HG02588 (cell line): ENCODE data around the gene BLOC1S6.
A peak's percentile ranks its signal among the peaks of the same experiment; 100 is the strongest.
"Not testable (repeated sequence)": the region's sequence is repeated elsewhere in the genome, so short reads cannot be mapped to it uniquely, and the experiment has no call there.

Experiments
- ATAC-seq: cut with Tn5 transposase; IDR thresholded peaks from one replicate; pipeline ENCODE4 v1.9.1; 2021; ENCODE audit warnings: mild to moderate bottlenecking, moderate library complexity; ENCODE audit not compliant: unreplicated experiment

The BLOC1S6 gene

GRCh38 chr15:45637552-45638033 is 50.4 kb downstream of the BLOC1S6 start:
- ATAC-seq: peak; percentile 46

DNA sequence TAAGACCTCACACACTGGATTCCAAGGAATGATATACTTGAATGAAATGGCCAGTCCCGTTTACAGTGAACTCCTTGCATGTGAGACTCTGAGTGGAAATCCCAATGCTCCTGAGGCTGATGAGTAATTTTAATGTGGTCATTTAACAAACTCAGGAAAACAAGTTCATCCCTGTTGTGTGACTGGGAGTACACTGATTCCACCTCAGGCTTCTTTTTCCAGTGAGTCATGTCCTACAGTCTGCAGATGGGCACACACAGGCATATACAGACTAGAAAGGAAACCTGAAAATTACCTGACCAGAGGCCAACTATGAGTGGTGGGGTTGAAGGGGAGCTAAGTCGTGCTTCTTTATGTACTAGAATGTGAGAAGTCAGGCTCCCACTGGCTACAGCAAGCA is 53.4 kb downstream of the BLOC1S6 start:
- ATAC-seq: no peak

DNA sequence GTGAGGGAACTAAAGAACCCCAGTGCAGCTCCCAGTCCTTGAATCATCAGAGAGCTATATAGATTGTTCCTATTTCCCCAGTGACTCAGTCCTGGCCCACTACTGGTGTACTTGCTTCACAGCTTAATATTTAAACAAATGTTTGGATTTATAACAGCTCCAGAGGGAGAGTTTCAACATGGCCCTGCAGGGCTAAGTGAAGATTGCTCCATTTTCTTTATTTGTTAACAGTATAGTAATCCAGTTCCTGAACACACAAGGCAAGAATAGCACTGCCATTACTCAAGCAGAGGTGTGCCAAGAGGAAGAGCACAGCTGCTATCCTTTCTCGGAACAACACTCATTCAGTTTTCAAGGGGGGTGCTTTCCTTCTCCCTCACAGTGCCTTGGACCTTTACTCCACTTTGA is 54.2 kb downstream of the BLOC1S6 start:
- no peak for ATAC-seq

DNA sequence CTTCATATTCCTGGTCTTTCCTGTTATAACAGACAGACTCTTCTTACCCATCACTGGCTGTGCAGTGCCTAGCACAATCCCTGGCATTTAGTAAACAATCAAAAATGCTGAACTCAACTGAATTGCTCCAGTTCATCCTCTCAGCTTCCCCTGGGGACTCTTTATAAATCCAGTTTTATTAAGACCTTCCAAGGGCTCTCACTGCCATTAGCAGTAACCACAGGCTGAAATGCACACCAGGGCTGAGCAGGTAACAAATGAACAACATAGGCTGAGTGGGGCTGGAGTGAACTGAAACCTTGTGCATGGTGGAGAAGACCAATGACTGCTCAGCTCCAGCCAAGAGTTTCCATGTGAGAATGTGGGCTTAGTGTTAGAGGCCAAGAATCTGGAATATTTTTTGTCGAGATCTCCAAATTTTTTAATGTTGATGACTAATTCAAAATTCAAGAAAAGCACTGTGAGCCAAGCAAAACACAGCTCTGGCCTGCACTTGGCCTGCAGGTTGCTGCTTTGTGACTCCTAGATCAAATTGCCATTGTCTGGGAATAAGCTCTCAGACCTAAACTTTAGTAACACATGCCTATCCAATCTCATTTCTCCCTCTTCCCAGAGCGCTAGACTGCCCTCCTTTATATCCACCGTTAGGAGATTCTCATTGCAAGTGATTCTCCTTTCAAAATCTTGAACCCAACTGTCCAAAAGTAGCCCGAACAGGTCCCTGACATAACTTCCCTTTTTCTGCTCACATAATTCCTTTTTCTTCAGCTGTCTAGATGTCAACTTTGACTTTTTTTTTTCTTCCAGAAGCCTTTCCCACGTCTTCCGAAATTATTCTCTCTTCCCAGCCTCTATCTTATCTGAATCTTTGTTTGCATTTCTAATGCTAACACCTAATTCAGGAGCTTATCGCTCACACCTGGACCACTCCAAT is 55.1 kb downstream of the BLOC1S6 start:
- no peak for ATAC-seq

DNA sequence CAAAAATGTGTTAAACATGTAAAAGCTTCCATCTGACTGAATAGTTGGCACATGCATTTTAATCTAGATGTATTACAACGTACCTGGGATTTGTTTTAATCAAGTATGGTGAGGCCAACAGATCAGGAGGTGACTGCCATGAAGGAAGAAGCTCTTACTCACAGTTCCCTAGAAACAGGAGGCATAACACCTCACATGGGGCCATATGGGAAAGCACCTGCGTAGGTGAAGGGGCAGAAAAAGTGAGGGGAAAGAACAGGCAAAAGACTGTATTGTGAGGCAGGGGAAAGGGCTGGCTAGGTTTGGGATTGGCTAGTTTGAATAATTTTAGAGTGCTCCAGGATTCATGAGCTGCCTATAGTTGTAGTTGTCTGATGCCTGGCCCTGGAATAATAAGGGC is 57.3 kb downstream of the BLOC1S6 start:
- ATAC-seq: no peak

DNA sequence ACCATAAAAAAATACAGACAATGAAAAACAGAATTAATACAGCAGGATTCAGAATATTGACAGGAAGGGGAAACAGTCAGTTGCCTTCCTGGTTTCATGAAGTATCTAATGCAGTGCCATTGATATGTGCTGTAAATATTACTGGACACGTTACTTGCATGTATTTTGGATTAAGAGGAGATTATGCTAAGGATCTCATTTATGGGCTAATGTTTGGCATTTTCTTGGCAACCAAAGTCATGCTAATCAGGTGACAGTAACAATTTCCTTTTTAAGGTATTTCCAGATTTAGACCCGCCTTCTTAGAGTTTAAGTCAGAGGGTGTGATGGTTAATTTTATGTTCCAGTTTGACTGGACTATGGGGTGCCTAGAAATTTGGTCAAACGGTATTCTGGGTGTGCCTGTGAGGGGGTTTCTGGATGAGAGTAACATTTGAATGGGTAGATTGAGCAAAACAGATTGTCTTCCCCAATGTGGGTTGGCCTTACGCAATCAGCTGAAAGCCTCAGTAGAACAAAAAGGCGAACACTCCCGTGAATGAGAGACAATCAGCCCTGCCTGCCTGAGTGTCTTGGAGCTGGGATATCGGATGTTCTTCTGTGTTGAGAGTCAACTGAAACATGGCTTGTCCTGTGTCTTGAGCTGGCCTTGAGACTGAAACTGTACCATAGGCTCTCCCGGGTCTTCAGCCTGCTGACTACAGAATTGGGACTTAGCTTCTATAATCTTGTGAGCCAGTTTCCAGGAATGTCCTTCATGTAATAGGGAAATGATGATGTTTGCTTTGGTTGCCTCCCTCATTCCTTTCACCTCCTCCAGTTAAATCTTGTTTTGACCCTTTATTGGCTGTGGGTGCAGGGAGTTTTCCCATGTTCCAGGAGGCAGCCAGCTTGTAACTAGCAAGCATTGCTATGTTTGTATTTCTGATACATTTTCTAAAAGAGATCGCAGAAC is 58.1 kb downstream of the BLOC1S6 start:
- no peak for ATAC-seq

DNA sequence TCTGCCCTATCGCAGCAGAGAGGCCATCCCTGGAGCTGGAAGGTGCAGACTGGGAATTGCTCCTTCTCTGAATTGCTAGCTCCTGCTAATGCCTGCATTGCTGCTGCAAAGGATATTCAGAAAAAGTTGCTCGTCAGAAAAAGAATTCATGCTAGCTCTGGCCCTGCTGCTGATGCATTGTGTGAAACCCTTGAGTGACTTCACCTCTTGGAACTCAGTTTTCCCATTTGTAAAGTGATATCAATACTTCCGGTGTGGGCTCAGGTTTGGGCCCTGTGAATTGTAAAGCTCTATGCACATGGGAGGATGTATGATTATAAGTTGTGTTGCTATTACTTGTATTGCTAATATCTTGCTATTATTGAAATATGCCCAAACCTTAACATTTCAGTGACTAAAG is 59.0 kb downstream of the BLOC1S6 start:
- no peak for ATAC-seq

GRCh38 chr15:45647828-45648227 is 60.6 kb downstream of the BLOC1S6 start:
- no peak for ATAC-seq

DNA sequence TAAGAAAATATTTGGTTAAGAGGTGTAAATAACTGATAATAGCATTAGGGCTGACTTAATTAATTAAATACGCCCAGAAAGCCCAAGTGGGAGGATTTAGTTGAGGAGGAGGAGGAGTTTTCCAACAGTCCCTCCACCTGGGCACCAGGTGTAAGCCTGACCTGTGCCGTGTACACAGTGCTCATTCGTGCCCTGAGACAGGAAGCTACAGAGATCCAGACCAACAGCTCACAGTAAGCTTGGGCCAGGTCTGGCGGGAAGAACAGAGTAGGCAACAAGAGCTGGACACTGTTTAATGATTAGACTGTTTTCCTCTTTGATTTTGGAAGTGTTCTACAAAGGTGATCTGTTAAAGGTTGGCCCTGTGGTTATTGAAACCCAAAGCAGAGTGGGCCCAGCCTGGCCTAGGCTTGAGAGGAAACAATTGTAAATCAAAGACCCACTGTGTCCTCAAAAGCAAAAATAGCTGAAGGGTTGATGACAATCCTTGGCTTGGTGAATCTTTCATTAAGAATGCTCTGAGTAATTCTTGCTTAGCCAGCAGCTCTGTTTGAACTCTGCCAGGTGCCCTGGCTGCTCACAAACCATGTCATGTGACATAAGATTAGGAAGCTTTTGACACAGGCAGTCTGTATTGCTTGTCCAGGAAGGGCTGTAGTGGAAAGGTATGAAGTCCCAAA is 61.5 kb downstream of the BLOC1S6 start:
- ATAC-seq: no peak

DNA sequence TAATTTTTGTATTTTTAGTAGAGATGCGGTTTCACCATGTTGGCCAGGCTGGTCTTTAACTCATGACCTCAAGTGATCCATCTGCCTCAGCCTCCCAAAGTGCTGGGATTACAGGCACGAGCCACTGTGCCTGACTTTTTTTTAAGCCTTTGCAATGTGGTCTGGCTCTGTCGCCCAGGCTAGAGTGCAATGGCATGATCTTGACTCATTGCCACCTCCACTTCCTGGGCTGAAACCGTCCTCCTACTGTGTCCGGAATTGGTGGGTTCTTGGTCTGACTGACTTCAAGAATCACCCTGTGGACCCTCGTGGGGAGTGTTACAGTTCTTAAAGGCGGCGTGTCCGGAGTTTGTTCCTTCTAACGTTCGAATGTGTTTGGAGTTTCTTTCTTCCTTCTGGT is 62.8 kb downstream of the BLOC1S6 start:
- not testable (repeated sequence) for ATAC-seq

GRCh38 chr15:45650889-45651525 is 63.8 kb downstream of the BLOC1S6 start:
- ATAC-seq: no peak

DNA sequence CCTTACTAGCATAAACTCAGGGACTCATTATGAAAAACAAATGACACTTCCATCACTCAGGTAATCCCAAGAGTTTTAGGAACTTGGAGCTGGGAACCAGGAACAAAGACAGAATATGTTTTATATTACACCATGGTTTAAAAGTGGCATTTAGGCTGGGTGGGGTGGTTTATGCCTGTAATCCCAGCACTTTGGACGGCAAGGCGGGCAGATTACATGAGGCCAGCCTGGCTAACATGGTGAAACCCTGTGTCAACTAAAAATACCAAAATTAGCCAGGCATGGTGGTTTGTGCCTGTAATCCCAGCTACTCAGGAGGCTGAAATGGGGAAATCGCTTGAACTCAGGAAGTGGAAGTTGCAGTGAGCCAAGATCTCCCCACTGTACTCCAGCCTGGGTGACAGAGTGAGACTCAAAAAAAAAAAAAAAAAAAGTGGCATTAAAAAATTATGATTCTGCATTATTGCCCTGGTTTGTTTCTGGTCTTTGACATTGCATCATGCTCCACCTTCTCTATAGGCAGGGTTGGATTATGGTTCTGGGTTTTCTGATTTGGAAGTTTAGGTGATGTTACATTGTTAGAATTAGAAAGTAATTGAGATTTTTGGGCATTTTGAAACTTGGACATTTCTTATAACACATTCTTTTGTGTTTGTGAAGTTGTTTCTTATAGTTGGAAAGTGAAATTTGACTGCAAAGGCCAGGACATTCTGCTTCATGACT is 66.7 kb downstream of the BLOC1S6 start:
- no peak for ATAC-seq

DNA sequence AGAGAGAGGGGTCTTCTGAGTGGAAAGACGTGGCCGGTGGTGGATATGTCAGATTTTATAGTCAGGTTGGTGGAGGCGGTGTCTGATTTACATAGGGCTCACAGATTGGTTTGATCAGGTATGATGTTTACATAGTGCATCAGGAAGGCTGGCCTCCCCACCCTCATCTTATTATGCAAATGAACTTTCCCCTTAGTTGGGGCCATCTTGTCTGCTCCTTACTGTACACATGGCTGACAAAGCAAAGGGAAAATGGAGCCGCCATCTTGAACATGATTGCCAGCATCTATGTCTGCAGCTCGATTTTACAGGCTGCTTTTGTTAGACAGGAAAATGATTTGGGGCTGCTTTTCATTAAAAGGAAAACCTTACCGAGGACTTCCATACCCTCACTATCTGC is 67.6 kb downstream of the BLOC1S6 start:
- ATAC-seq: no peak

DNA sequence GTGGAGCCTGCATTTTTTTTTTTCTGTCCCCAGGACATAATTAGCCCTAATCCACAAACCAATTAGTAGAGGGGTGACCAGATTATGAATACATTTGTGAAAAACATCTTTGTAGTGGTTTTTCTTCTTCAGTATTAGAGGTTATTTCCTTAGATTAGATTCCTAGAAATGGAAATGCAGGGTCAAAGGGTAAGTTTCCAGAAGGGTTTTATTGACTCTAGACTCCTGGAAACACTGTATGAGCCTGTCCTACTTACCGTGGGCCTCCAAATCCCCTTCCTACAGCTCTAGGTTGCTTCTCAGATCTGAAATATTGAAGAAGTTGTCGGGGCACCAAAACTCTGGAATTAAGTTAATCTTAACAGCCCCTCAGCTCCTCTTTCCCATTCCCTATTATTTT is 70.1 kb downstream of the BLOC1S6 start:
- no peak for ATAC-seq

DNA sequence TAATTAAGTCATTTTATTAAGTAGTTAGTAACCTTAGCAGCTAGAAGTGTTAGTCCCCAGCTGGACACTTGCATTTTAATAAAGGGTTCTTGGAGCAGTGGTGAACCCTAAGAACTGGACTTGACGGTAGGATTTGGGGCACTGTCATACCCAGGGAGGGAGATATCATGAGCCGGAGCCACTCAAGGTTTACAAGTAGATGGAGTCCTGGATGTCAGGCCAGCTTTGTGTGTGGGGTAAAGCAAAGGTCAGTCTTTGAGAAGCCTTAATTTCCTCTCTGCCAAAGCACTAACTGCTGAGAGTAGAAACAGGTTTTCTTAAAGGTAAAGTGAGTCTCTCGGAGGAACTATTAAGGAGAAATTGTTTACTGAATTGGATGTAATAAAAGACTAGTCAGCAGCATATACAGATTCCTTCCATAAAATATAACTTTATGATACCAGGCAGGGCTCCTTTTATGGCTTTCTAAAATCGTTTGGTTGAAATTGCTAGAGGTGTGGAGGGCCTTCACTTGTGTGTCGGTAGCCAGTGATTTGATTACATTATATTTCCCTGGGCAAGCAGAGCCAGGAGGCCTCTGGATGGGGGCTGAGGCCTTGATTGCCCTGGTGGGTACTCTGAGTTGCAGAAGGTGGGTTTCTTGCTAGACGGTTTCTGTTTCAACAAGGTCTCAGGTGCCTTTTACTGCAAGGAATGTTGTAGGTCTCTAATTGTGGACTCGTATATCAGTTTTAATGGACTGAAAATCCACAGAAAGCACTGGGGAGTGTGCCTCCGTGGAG is 70.8 kb downstream of the BLOC1S6 start:
- no peak for ATAC-seq
